ENCODE measurements around the gene NOVA1. TPM values are rescaled to one million over a fixed set of nuclear protein-coding genes. Genes with fewer than 3 reads are reported as not detected.

The NOVA1 gene
- polyA plus RNA-seq, 3 donors = 0.01 TPM; not detected in 2

GRCh38 chr14:26424537-26424936 lies 173.3 kb downstream of the NOVA1 start:
- no peak overlapping the region for H3K27ac ChIP-seq (ENCODE audit: low read depth in 1 of 2, low read length in 2 of 2)
- H3K9me3 ChIP-seq (replicated peaks in 1 of 2; ENCODE audit: control insufficient read depth in 1 of 2, insufficient read depth in 1 of 2, low read length in 2 of 2) = no peaks in the 10 kb centered on the region
- TF ChIP-seq CTCF (IDR thresholded peaks at IDR 0.05) = no peak
- Mint-ChIP-seq H3K9me3 (no peaks in the 10 kb centered on the region), H3K4me3 (no peak overlapping the region), H3K27me3 (ENCODE audit: low read depth in 3 of 3) (no peaks in the 10 kb centered on the region), H3K4me1 (no peaks in the 10 kb centered on the region), H3K27ac (no peak overlapping the region), H3K36me3 (no peaks in the 10 kb centered on the region)
- H2AFZ ChIP-seq (ENCODE audit: insufficient read depth, low read depth, low read length, poor library complexity, severe bottlenecking) = no peak overlapping the region
- H3K4me2 ChIP-seq (replicated peaks; ENCODE audit: extremely low read depth, low read length, poor library complexity, severe bottlenecking) = no peak overlapping the region
- no peaks in the 10 kb centered on the region for H4K20me1 ChIP-seq (ENCODE audit: insufficient read depth, low read length)
- DNase-seq = no peak
- H3K36me3 ChIP-seq (replicated peaks in 1 of 2; ENCODE audit: control insufficient read depth in 1 of 2, insufficient read depth in 2 of 2, low read length in 2 of 2) = no peaks in the 10 kb centered on the region
- intact Hi-C loops (cut with micrococcal nuclease) = no loop called here
- WGBS (ENCODE audit: insufficient coverage) = 71% methylated on average over 2 of the region's 2 CpGs
- no peak overlapping the region for H3K9ac ChIP-seq (ENCODE audit: insufficient read depth, low read length, poor library complexity, severe bottlenecking)
- H3K4me3 ChIP-seq (replicated peaks in 1 of 3; ENCODE audit: low read depth in 2 of 3, low read length in 3 of 3) = no peak overlapping the region
- H3K79me2 ChIP-seq (ENCODE audit: insufficient read depth, low read length) = no peaks in the 10 kb centered on the region
- no peaks in the 10 kb centered on the region for H3K27me3 ChIP-seq (ENCODE audit: control insufficient read depth in 2 of 2, insufficient read depth in 2 of 2, low read length in 2 of 2)
- H3K4me1 ChIP-seq (ENCODE audit: control insufficient read depth in 1 of 2, insufficient read depth in 2 of 2, low read length in 2 of 2) = no peaks in the 10 kb centered on the region

- Histone ChIP-seq H3K4me1 (ENCODE audit: control insufficient read depth in 1 of 2, insufficient read depth in 2 of 2, low read length in 2 of 2) (no peaks in the 10 kb centered on the region), H3K27ac (ENCODE audit: low read depth in 1 of 2, low read length in 2 of 2) (no peak overlapping the region), H3K9ac (ENCODE audit: insufficient read depth, low read length, poor library complexity, severe bottlenecking) (no peak overlapping the region), H2AFZ (ENCODE audit: insufficient read depth, low read depth, low read length, poor library complexity, severe bottlenecking) (no peak overlapping the region), H3K27me3 (ENCODE audit: control insufficient read depth in 2 of 2, insufficient read depth in 2 of 2, low read length in 2 of 2) (no peaks in the 10 kb centered on the region), H3K79me2 (ENCODE audit: insufficient read depth, low read length) (no peaks in the 10 kb centered on the region), H3K4me3 (replicated peaks in 1 of 3; ENCODE audit: low read depth in 2 of 3, low read length in 3 of 3) (no peak overlapping the region), H3K9me3 (replicated peaks in 1 of 2; ENCODE audit: control insufficient read depth in 1 of 2, insufficient read depth in 1 of 2, low read length in 2 of 2) (no peaks in the 10 kb centered on the region), H4K20me1 (ENCODE audit: insufficient read depth, low read length) (no peaks in the 10 kb centered on the region), H3K4me2 (replicated peaks; ENCODE audit: extremely low read depth, low read length, poor library complexity, severe bottlenecking) (no peak overlapping the region), H3K36me3 (replicated peaks in 1 of 2; ENCODE audit: control insufficient read depth in 1 of 2, insufficient read depth in 2 of 2, low read length in 2 of 2) (no peaks in the 10 kb centered on the region)
- Mint-ChIP-seq H3K27me3 (ENCODE audit: low read depth in 3 of 3) (no peaks in the 10 kb centered on the region), H3K9me3 (peaks cover 0 to 9% (median 0%) of the 10 kb centered on the region in 7 donors), H3K36me3 (no peaks in the 10 kb centered on the region), H3K4me3 (no peak overlapping the region), H3K27ac (no peak overlapping the region), H3K4me1 (no peaks in the 10 kb centered on the region)
- WGBS (ENCODE audit: insufficient coverage) = 79% methylated on average over 2 of the region's 7 CpGs
- no peak for TF ChIP-seq CTCF (IDR thresholded peaks at IDR 0.05)
- DNase-seq = no peak
- intact Hi-C loops (cut with micrococcal nuclease) = no loop called here
Measured at GRCh38 chr14:26415618-26416123, 182.2 kb downstream of the NOVA1 start.

Data from CD14-positive monocyte (primary cell).